HEK293 (cell line): Measurements from ENCODE around the gene KCNQ2.

Source experiments
- GLIS1 ChIP-seq: fragments of 450-650 bp; formaldehyde crosslinking; IDR thresholded peaks from 2 replicates; pipeline ENCODE4 v1.5.1; 2016; ENCODE audit warnings: missing biosample characterization, missing genetic modification characterization
- GLIS2 ChIP-seq: fragments of 450-650 bp; formaldehyde crosslinking; IDR thresholded peaks from 2 replicates; pipeline ENCODE4 v1.5.1; 2016; ENCODE audit warnings: missing biosample characterization, missing genetic modification characterization
- INSM2 ChIP-seq: fragments of 450-650 bp; formaldehyde crosslinking; IDR thresholded peaks from 2 replicates; pipeline ENCODE4 v1.5.1; 2016; ENCODE audit warnings: missing biosample characterization, missing genetic modification characterization
- KLF1 ChIP-seq: fragments of 450-650 bp; formaldehyde crosslinking; IDR thresholded peaks from 2 replicates; pipeline ENCODE4 v1.5.1; 2016; ENCODE audit warnings: missing biosample characterization, missing genetic modification characterization
- KLF8 ChIP-seq: fragments of 450-650 bp; formaldehyde crosslinking; IDR thresholded peaks from 2 replicates; pipeline ENCODE4 v1.5.1; 2016; ENCODE audit warnings: missing biosample characterization, missing genetic modification characterization
- MEIS1 ChIP-seq: sonication (generic); formaldehyde crosslinking; IDR thresholded peaks from 2 replicates; pipeline ENCODE4 v1.8.1; 2022; ENCODE audit warnings: missing genetic modification reagents, mild to moderate bottlenecking, borderline replicate concordance
- PRDM10 ChIP-seq: fragments of 450-650 bp; formaldehyde crosslinking; IDR thresholded peaks from 2 replicates; pipeline ENCODE4 v1.5.1; 2016; ENCODE audit warnings: missing biosample characterization, missing genetic modification characterization
- SCRT1 ChIP-seq: fragments of 450-650 bp; formaldehyde crosslinking; IDR thresholded peaks from 2 replicates; pipeline ENCODE4 v1.5.1; 2016; ENCODE audit warnings: missing biosample characterization, missing genetic modification characterization, borderline replicate concordance
- TCF7L2 ChIP-seq: IDR thresholded peaks from 2 replicates; pipeline ENCODE4 v1.6.1; 2011; ENCODE audit warnings: low read depth, mild to moderate bottlenecking, inconsistent platforms, low read length, moderate library complexity, borderline replicate concordance
- ZBTB11 ChIP-seq: fragments of 450-650 bp; formaldehyde crosslinking; conservative IDR thresholded peaks from 2 replicates; pipeline ENCODE4 v1.5.1; 2016; ENCODE audit warnings: low read depth, missing biosample characterization, missing genetic modification characterization
- ZBTB17 ChIP-seq: fragments of 450-650 bp; formaldehyde crosslinking; IDR thresholded peaks from 2 replicates; pipeline ENCODE4 v1.5.1; 2016; ENCODE audit warnings: missing biosample characterization, missing genetic modification characterization
- ZBTB20 ChIP-seq: fragments of 450-650 bp; formaldehyde crosslinking; IDR thresholded peaks from 2 replicates; pipeline ENCODE4 v1.5.1; 2016; ENCODE audit warnings: missing biosample characterization, missing genetic modification characterization
- ZBTB26 ChIP-seq: fragments of 450-650 bp; formaldehyde crosslinking; optimal IDR thresholded peaks from 2 replicates; pipeline ENCODE3; 2016; ENCODE audit warnings: missing biosample characterization, mild to moderate bottlenecking, missing genetic modification characterization
- ZBTB48 ChIP-seq: fragments of 450-650 bp; formaldehyde crosslinking; IDR thresholded peaks from 2 replicates; pipeline ENCODE4 v1.5.1; 2016; ENCODE audit warnings: missing biosample characterization, missing genetic modification characterization
- ZBTB8A ChIP-seq: fragments of 450-650 bp; formaldehyde crosslinking; IDR thresholded peaks from 2 replicates; pipeline ENCODE4 v1.5.1; 2016; ENCODE audit warnings: missing biosample characterization, missing genetic modification characterization
- ZEB2 ChIP-seq: fragments of 450-650 bp; formaldehyde crosslinking; IDR thresholded peaks from 2 replicates; pipeline ENCODE4 v1.5.1; 2016; ENCODE audit warnings: missing biosample characterization, missing genetic modification characterization
- ZIC2 ChIP-seq: fragments of 450-650 bp; formaldehyde crosslinking; IDR thresholded peaks from 2 replicates; pipeline ENCODE4 v1.5.1; 2016; ENCODE audit warnings: missing biosample characterization, missing genetic modification characterization
- ZNF121 ChIP-seq: fragments of 450-650 bp; formaldehyde crosslinking; IDR thresholded peaks from 2 replicates; pipeline ENCODE4 v1.5.1; 2016; ENCODE audit warnings: missing biosample characterization, missing genetic modification characterization
- ZNF133 ChIP-seq: fragments of 450-650 bp; formaldehyde crosslinking; IDR thresholded peaks from 2 replicates; pipeline ENCODE4 v1.5.1; 2016; ENCODE audit warnings: missing biosample characterization, missing genetic modification characterization
- ZNF146 ChIP-seq: fragments of 450-650 bp; formaldehyde crosslinking; IDR thresholded peaks from 2 replicates; pipeline ENCODE4 v1.5.1; 2016; ENCODE audit warnings: missing biosample characterization, missing genetic modification characterization
- ZNF2 ChIP-seq: fragments of 450-650 bp; formaldehyde crosslinking; IDR thresholded peaks from 2 replicates; pipeline ENCODE4 v1.5.1; 2016; ENCODE audit warnings: missing biosample characterization, missing genetic modification characterization
- ZNF404 ChIP-seq: fragments of 450-650 bp; formaldehyde crosslinking; IDR thresholded peaks from 2 replicates; pipeline ENCODE4 v1.5.1; 2017; ENCODE audit warnings: missing biosample characterization, missing genetic modification characterization
- ZNF529 ChIP-seq: fragments of 450-650 bp; formaldehyde crosslinking; IDR thresholded peaks from 2 replicates; pipeline ENCODE4 v1.5.1; 2017; ENCODE audit warnings: missing genetic modification characterization, missing biosample characterization; ENCODE audit not compliant: insufficient replicate concordance
- ZNF549 ChIP-seq: fragments of 450-650 bp; IDR thresholded peaks from 2 replicates; pipeline ENCODE4 v1.5.1; 2018; ENCODE audit warnings: missing biosample characterization, missing genetic modification characterization, mild to moderate bottlenecking, inconsistent platforms, moderate library complexity
- ZNF561 ChIP-seq: fragments of 450-650 bp; IDR thresholded peaks from 2 replicates; pipeline ENCODE4 v1.5.1; 2018; ENCODE audit warnings: missing biosample characterization, missing genetic modification characterization, borderline replicate concordance
- ZNF596 ChIP-seq: fragments of 450-650 bp; IDR thresholded peaks from 2 replicates; pipeline ENCODE4 v1.5.0; 2018; ENCODE audit warnings: missing biosample characterization, mild to moderate bottlenecking, missing genetic modification characterization, moderate library complexity
- ZNF600 ChIP-seq: fragments of 450-650 bp; formaldehyde crosslinking; IDR thresholded peaks from 2 replicates; pipeline ENCODE4 v1.5.1; 2016; ENCODE audit warnings: missing biosample characterization, missing genetic modification characterization
- ZNF645 ChIP-seq: fragments of 450-650 bp; formaldehyde crosslinking; IDR thresholded peaks from 2 replicates; pipeline ENCODE4; 2016; ENCODE audit warnings: missing biosample characterization, missing genetic modification characterization
- ZNF701 ChIP-seq: fragments of 450-650 bp; formaldehyde crosslinking; IDR thresholded peaks from 2 replicates; pipeline ENCODE4 v1.5.1; 2016; ENCODE audit warnings: missing biosample characterization, missing genetic modification characterization

Gene KCNQ2

GRCh38 chr20:63473555-63474449 lies 1.3 kb upstream of the KCNQ2 start (continued):
- TF ChIP-seq ZNF701 (tag by site-specific recombination) (no peak), PRDM10 (tag by site-specific recombination) (peak; percentile 79), ZNF529 (no peak), ZBTB26 (tag by site-specific recombination) (peak; percentile 38), ZNF600 (peak; percentile 93), ZNF561 (tag by site-specific recombination) (peak; percentile 75; the same call in 1 of the 2 replicates), ZNF596 (tag by site-specific recombination) (no peak), ZBTB11 (tag by site-specific recombination) (no peak), ZNF133 (no peak), KLF8 (tag by site-specific recombination) (no peak), MEIS1 (CRISPR knock-in tag) (no peak), ZNF121 (tag by site-specific recombination) (no peak), ZNF645 (tag by site-specific recombination) (no peak), ZNF404 (tag by site-specific recombination) (no peak), TCF7L2 (no peak), ZBTB8A (tag by site-specific recombination) (no peak), GLIS1 (tag by site-specific recombination) (peak; percentile 93), ZNF2 (tag by site-specific recombination) (no peak), ZNF549 (tag by site-specific recombination) (no peak), GLIS2 (tag by site-specific recombination) (peak; percentile 65), ZBTB20 (tag by site-specific recombination) (peak; percentile 57), SCRT1 (tag by site-specific recombination) (no peak), ZEB2 (tag by site-specific recombination) (peak; percentile 37; the same call in 1 of the 2 replicates), INSM2 (no peak), ZBTB48 (tag by site-specific recombination) (peak; percentile 58), KLF1 (no peak), ZIC2 (tag by site-specific recombination) (peak; percentile 84), ZBTB17 (tag by site-specific recombination) (peak; percentile 85), ZNF146 (tag by site-specific recombination) (no peak)
